Stimulated activated CD4-positive, alpha-beta T cell treated with anti-CD3 and anti-CD28 coated beads, Interleukin-2, amount 100 ng/mL, for 4 hours (primary cell): ENCODE results near the gene ADAM15.

Experiments
- DNase-seq: peaks from one replicate; pipeline ENCODE4 v3.0.0-alpha.2; 2020; ENCODE audit warnings: low read depth

Gene ADAM15

DNA sequence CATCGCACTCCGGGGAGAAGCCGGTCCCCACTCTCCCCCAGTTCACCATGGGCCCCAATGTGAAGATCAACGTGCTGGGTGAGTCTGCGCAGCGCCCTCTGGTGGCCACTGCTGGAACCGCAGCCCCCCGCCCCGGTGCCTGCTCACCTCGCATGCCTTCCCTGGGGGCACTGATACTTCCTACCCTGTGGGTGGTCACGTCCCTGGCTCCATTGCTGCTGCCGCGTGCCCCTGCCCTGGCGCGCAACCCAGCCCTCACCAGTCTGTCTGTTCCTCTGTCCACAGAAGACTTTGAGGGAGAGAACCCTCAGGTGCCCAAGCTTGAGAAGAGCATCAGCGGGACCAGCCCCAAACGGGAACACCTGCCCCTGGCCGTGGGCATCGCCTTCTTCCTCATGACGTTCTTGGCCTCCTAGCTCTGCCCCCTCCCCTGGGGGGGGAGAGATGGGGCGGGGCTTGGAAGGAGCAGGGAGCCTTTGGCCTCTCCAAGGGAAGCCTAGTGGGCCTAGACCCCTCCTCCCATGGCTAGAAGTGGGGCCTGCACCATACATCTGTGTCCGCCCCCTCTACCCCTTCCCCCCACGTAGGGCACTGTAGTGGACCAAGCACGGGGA, 35.1 kb downstream of the ADAM15 start:
- DNase-seq: peak; percentile 55

DNA sequence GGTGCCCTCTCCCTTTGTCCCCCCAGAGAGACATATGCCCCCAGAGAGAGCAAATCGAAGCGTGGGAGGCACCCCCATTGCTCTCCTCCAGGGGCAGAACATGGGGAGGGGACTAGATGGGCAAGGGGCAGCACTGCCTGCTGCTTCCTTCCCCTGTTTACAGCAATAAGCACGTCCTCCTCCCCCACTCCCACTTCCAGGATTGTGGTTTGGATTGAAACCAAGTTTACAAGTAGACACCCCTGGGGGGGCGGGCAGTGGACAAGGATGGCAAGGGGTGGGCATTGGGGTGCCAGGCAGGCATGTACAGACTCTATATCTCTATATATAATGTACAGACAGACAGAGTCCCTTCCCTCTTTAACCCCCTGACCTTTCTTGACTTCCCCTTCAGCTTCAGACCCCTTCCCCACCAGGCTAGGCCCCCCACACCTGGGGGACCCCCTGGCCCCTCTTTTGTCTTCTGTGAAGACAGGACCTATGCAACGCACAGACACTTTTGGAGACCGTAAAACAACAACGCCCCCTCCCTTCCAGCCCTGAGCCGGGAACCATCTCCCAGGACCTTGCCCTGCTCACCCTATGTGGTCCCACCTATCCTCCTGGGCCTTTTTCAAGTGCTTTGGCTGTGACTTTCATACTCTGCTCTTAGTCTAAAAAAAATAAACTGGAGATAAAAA, 35.9 kb downstream of the ADAM15 start:
- no peak for DNase-seq

GRCh38 chr1:155091071-155092051, 40.2 kb downstream of the ADAM15 start:
- DNase-seq: peak; percentile 72

DNA sequence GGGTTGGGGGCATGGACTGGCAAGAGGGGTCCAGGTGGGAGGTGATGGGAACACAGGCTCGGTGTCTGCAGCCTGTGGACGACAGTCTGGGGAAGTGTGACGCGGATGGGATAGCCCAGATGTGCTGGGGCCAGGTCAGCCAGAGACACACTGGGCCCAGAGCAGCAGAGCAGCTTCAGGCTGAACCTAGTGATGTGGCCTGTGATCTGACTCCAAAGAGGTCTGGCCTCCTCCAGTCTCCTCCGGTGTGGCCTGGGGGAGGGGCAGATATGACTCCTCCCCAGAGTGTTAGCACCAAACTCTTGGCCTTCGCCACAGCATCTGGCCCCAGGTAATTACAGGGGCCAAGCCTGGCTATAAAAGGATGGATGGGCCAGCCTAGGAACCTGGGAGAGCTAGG, 41.0 kb downstream of the ADAM15 start:
- DNase-seq: no peak

GRCh38 chr1:155092641-155093040, 41.5 kb downstream of the ADAM15 start:
- no peak for DNase-seq

DNA sequence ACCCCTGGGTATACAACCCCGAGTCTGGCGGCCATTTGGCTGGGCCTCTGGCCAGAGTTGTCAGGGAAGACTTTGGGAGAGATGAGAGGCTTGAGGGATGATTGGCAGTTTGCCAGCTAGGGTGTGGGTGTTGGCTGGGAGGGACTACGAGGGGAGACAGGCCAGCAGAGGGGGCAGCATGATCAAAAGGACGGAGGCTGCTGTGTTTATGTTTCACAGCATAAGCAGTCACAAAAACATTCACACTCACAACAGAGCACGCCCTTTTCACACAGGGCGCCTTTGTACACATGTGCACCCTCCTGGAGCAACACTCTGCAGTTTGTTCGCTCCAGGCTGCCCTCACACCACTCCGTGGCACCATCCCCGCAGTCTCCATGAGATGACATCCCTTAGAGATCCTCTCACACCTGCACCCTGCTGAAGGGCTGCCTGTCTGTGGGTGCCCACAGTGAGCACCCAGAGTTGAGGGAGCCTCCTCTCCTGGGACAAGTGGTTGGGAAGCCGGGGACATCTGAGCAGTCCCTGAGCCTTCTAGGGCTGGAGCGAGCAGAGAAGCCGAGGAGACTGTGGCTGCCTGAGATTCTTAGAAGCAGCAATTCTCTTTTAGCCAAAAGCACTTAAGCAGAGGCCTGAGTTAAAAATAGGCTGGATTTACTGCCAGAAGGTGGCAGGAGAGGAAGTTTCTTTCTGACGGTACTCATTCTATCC, 43.0 kb downstream of the ADAM15 start:
- DNase-seq: no peak

GRCh38 chr1:155094622-155094948, 43.5 kb downstream of the ADAM15 start:
- DNase-seq: no peak

- no peak for DNase-seq
Observed at GRCh38 chr1:155099331-155099730, 48.2 kb downstream of the ADAM15 start.

DNA sequence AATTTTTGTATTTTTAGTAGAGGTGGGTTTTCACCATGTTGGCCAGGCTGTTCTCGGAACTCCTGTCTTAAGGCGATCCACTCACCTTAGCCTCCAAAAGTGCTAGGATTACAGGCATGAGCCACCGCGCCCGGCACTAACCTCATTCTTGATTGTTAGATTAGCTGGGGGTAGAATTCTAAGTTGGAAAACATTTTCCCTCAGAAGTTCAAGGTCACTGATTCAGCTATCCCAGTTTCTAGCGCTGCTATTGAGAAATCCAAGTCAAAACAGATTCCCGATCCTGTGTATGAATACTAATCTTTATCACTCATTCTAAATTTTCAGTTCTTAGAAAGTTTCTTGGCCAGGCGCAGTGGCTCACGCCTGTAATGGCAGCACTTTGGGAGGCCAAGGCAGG, 52.2 kb downstream of the ADAM15 start:
- DNase-seq: no peak

GRCh38 chr1:155104605-155105534, 53.8 kb downstream of the ADAM15 start:
- no peak for DNase-seq

DNA sequence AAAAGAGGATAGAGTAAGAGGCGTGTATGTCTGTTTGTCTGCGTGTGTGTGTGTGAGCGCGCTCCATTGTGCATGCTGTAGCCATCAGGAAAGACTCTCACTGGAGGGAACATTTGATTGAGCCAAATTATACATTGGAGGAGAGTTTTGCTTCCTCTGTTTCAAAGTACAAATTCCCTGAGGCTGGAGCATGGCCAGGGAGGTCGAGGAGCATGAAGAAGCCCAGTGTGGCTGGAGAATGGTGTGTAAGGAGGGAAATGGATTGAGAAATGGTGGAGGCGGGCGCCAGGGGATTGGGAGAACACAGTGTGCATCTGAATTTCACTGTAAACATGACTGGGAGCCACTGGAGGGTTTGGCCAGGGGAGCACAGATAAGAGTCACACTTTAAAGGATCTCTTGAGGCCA, 54.5 kb downstream of the ADAM15 start:
- no peak for DNase-seq

DNA sequence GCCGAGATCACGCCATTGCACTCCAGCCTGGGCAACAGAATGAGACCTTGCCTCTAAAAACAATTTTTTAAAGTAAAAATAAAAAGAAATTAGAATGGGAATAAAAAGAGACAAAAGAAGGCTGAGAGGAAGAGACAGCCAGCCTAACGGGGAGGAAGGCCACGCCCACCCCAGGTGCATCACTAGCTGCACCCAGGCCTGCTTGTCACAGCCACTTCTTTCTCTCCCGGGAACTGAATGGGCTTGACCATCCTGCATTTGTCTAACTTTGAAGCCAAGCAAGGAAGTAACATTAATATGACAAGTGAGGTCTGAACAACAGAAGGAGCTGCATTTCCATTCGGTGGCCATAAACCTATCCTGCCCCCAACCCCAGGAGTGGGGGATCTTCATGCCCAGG, 55.7 kb downstream of the ADAM15 start:
- DNase-seq: no peak

GRCh38 chr1:155107309-155108264, 56.5 kb downstream of the ADAM15 start:
- no peak for DNase-seq

GRCh38 chr1:155108296-155108695, 57.2 kb downstream of the ADAM15 start:
- no peak for DNase-seq

DNA sequence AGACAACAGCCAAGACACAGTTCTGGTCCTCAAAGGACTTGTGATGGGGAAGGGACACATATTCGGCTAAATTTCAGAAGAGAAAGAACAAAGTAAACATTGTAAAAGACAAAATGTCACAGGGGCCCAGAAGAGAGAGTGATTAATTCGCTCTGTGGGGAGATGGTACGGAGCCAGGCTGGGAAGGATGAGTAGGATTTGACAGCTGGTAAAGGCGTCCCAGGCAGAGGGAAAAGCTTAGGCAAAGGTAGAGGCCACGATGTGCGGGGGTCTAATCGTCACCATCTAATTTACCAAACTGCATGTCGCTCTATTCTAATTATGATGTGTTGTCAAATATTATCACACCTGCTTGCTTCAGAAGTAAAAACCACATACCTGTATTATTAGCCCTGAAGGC, 59.3 kb downstream of the ADAM15 start:
- no peak for DNase-seq

DNA sequence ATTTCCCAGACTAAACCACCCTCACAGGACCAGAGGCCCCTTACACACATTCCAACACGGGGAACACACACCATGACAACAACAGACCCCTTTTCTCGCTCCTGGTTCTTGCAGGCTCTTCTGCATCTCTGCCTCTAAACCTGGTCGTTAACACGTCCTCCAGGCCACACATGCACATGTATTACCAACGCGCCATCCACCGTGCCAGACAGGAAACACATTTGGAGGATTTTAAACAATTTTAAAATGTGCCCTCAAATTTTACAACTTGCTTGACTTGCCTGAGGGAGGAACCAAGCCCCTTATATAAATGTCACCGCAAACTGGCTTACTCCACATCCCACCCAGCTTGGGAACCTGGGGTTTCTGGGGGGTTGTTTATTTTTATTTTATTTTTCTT, 59.7 kb downstream of the ADAM15 start:
- no peak for DNase-seq
